Fibroblast of skin of abdomen (primary cell): ENCODE measurements around the gene XPNPEP2.
"Not testable (repeated sequence)": the region's sequence is repeated elsewhere in the genome, so short reads cannot be mapped to it uniquely, and the experiment has no call there.

Experiments
- DNase-seq: peaks from one replicate; pipeline ENCODE4 v3.0.0-alpha.2; 2013

Gene XPNPEP2

GRCh38 chrX:129720741-129721140, 18.0 kb upstream of the XPNPEP2 start:
- no peak for DNase-seq

DNA sequence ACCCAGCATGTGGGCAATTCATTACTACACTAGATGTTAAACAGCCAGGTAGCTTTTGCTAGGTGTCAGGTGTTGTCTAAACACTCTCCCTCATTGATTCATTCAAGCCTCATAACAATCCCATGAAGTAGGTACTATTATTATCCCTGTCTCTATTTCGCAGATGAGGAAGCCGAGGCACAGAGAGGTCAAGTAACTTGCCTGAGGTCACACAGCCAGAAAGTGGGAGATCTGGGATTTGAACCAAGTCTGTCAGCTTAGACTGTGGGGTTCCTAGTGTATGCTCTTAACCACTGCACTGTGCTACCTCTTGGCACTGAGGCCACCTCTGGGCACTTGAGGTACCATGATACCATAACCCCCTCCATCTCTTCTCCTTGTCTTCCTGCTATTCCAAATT, 17.4 kb upstream of the XPNPEP2 start:
- DNase-seq: no peak

GRCh38 chrX:129721870-129722269, 16.9 kb upstream of the XPNPEP2 start:
- no peak for DNase-seq

GRCh38 chrX:129723511-129723910, 15.3 kb upstream of the XPNPEP2 start:
- DNase-seq: no peak

DNA sequence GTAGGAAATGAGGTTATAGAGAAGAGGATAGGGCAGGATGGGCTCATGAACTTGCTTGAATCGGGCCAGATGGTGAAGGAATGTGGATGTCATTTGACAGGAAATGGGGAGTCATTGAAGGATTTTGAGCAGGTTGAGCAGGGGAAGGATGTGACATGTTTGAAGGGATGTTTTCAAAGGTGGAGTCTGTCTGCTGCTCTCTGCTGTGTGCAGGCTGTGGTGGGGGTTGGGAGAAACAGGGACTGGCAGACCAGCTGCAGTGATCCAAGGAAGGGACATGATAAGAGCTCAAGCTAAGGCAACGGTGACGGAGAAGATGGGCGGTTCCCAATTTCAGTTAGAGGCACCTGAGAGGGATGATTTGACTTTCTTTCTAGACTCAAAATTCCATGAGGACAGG, 14.0 kb upstream of the XPNPEP2 start:
- DNase-seq: no peak

DNA sequence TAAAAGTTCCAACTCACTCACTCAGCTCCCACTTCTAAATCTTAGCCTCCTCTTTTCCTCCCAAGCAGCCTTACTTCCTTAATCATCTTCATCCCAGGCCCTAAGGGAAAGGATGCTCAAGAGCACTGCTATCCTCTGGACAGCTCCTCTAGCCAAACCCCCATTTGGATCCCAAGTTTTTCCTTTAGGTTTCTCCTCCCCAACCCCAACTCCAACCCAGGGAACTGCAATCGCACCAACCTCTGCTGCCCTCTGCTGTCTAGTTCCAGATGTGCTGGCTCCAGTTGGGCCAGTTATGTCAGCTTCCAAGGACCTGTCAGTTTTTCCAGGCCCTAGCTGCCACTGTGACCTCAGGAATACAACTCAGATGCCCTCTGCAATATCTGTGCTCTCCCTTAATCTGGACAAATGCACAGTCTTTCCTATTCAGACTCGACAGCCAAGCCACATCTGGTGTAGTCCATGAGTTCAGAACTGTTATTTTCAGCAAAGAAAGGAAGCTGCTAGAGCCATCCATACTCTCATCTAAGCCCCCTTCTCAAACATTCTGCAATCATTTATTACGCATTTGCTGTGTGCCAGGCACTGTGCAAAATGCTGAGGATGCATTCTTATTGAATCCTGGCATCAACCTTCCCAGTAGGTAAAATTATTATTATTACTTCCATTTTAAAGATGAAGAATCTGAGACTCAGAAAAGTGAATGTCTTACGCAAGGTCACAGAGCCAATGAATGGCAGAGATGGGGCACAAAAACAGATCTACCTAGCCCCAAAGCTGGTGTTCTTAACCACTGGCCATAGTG, 12.3 kb upstream of the XPNPEP2 start:
- DNase-seq: peak; percentile 53

DNA sequence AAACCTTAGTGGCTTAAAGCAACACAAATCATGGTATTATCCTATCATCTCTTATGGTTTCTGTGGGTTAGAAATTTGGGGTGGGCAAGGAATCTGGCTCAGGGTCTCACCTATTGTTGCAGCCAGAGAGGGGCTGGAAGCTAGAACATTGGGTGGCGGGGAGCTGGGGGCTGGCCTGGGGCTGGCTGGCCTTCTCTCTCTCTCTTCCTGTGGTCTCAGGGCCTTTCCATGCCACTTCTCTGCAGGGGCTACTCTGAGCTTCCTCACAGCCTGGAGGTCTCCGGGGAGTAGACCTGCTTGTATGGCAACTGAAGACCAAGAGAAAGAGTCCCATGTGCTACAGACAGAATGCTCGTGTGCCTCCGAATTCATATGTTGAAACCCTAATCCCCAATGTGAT, 10.7 kb upstream of the XPNPEP2 start:
- DNase-seq: no peak

GRCh38 chrX:129731228-129731627, 7.6 kb upstream of the XPNPEP2 start:
- no peak for DNase-seq

GRCh38 chrX:129732857-129733256, 5.9 kb upstream of the XPNPEP2 start:
- no peak for DNase-seq

DNA sequence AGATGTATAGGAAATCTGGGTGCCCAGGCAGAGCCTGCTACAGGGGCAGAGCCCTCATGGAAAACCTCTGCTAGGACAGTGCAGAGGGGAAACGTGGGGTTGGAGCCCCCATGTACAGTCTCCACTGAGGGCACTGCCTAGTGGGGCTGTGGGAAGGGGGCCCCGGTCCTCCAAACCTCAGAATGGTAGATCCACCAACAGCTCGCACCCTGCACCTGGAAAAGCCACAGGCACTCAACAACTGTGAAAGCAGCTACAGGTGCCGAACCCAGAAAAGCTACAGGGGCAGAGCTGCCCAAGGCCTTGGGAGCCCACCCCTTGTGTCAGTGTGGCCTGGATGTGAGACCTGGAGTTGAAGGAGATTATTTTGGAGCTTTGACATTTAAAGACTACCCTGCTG, 5.4 kb upstream of the XPNPEP2 start:
- no peak for DNase-seq

- DNase-seq: no peak
Observed at GRCh38 chrX:129736491-129736890, 2.3 kb upstream of the XPNPEP2 start.

DNA sequence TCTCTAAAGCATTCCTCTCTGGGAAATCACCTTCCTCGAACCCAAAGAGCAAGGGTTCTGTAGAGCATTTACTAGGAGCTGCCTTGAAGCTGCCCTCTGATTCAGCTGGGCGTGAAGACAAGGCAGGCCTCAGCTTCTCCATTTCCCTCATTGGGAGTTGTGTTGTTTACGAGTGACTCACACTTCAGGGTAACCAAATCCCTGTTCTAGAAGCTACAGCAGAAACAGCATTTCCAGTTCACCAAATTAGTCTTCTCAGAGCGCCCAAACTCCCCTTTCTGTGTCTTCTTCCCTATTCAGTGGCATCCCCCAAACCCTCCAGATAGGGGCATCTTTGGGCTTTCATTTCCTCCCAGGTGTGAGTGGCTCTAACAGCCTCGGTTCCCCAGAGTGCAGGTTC, 863 bp upstream of the XPNPEP2 start:
- peak; percentile 39 for DNase-seq

DNA sequence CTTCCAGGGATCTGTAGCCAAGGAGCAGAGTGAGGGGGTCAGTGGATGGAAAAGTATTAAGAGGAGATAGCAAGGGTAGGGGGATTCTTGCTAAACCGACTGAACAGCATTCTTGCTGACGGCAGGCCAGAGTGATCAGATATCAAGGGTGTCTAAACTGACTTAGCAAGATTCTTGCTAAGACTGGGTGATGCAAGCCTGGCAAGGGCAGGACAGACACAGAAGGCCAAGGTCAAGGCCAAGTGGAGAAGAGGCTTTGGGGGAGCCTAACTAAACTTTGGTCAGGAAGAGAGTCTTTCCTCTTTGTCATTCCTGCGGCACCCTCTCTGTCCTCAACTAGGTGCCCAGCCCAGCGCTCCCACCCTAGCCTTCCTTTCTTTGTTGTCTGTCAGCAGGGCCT, 799 bp downstream of the XPNPEP2 start:
- no peak for DNase-seq

DNA sequence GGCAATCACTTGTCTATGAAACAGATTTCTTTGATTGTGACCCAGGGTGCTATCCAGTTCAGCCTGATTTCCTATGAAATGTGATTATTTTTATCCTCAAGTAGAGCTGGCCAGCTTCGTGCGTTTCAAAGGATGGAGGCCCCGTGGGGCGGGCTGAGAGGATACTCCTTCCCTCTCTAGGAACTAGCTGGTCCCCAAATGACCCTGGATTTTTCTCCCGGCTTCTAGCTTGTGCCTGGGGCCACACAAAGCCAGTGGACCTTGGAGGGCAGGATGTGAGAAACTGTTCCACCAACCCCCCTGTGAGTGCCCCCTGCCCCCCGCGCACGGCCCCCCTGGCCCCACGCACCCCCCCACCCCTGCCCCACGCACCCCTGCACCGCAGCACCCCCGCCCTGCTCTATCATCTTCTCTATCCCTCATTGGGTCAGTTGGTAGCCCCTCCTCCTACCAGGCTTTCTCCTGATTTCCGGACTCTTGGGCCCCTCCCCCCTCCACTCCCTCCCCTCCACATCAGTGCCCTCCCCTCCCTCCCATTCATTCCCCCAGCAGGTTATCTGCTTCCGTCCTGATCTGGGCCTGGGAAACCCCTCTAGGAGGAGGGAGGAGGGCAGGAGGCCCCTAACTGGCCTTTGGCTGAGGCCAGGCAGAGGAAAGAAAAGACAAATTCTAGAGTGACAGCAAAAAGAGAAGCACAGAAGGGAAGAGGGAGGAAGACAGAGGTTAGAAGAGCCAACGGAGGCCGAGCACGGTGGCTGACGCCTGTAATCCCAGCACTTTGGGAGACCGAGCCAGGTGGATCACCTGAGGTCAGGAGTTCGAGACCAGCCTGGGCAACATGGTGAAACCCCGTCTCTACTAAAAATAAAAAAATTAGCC, 3.3 kb downstream of the XPNPEP2 start:
- DNase-seq: no peak

DNA sequence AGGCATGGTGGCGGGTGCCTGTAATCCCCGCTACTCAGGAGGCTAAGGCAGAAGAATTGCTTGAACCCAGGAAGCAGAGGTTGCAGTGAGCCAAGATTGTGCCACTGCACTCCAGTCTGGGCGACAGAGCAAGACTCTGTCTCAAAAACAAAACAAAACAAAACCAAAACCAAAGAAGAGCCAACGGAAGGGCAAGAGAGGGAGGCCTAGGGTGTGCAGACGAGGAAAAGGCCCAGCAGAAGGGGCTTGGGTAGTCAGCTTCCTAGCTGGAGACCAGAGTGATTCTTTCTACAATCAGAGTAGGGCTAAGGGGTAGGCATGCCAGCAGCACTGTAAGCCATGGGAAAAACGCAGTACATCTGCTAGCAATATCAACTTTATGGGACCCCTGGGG, 4.0 kb downstream of the XPNPEP2 start:
- DNase-seq: not testable (repeated sequence)

DNA sequence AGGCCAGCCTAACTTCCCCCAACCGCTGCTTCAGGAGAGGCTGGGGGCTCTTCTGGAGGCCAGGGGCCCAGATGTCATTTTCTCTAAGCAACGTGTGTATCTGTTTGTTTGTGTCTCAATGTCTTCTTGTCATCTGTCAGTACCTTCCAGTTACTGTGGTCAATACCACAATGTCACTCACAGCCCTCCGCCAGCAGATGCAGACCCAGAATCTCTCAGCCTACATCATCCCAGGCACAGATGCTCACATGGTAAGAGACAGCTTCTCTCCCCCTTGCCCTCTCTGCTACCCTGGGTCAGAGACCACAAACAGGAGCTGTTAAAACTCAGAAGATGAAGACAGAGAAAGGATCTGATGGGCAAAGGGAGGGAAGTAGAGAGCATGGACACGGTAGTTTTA, 5.0 kb downstream of the XPNPEP2 start:
- no peak for DNase-seq

DNA sequence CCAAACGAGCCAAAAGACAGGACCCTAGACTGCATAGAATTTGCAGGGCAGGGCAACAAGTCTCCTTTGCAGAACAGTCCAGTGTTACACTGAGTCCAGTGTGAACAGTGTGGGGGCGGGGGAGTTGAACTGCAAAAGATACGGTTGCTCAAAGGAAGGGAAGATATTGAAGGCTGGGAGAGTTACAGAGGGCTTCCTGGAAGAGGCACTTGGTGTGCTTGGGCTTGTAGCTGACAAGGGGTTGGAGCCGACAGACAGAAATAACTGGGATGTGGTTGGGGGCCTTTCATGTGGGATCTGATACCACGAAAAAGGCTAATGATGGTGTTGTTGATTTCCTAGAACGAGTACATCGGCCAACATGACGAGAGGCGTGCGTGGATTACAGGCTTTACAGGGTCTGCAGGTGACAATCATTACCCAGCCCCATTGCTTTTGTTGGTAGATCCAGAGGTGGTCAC, 6.1 kb downstream of the XPNPEP2 start:
- DNase-seq: no peak

DNA sequence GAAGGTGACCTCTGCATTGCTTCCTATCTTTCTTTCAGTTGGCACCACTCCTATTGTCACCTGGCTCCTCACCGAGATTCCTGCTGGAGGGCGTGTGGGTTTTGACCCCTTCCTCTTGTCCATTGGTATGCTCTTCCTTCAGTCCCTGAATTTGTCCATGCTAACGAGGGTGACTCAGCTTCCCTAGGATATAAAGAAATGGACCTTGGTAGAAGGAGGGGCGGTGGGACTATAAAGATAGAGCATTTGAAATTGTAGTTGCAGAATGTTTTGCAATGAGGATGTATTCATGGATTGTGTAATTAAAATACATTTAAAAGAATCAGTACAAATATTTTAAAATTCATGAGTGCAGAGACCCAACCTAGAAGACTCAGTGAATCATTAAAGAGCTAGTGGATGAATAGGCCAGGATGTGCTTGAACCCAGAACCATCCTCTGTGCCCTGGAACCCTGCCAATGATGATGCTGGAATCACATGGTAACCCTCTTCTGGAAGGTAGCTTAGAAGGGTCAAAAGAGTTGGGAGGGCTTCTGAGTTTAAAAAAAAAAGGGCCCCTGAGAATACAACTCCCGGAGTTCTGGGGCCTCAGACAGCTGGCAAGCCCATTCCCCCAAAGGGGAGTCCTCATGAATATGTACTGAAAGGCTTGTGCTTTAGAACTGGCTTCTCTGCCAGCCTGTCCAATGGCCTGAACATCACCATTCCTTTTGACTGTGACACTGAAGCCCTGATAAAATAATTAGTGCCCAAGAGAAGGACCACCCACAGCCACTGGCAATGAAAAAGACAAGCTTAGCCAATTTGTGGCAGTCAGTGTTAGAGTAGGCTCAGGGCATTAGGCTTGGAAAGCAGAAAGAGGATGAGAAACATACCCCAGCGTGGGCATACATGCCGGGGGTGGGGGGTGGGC, 8.0 kb downstream of the XPNPEP2 start:
- no peak for DNase-seq

- no peak for DNase-seq
Observed at GRCh38 chrX:129747533-129747932, 8.8 kb downstream of the XPNPEP2 start.

DNA sequence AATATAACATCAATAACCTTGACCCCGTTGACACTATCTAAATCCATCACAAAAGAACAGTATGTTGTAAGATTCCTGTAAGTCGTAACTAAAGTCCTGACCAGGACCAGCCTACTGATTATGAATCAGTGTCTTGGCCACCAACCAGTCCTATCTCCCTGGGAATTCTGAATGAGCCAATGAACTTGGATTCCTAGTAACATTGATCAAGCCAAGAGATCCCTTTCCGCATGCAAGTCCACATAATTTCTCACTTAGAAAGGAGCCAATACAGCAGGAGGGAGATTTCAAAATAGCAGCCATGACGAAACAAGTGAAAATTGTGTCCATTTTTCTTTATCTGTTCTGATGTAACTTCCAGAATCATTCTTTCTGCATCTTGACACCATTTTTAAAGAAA, 9.5 kb downstream of the XPNPEP2 start:
- DNase-seq: peak; percentile 71

GRCh38 chrX:129749069-129749468, 10.3 kb downstream of the XPNPEP2 start:
- DNase-seq: peak; percentile 13

- no peak for DNase-seq
Observed at GRCh38 chrX:129750971-129751370, 12.2 kb downstream of the XPNPEP2 start.
